PC-3 (cell line): ENCODE measurements around the gene ZNF354B. TPM values are rescaled to one million over a fixed set of nuclear protein-coding genes. Genes with fewer than 3 reads are reported as not detected.

Experiments
- ATAC-seq: fragments of 200-7000 bp; cut with Tn5 transposase; 2 replicates; pipeline ENCODE4 v1.9.1; 2020; ENCODE audit warnings: mild to moderate bottlenecking, moderate library complexity
- BruUV-seq: library from RNA; stranded (reverse); fragments of 400-500 nt; replicated peaks from 2 replicates; lab custom pipeline; 2021; lab: Mats Ljungman, UMichigan
- CTCF ChIA-PET: fragments of 300-600 bp; sonication (Branson Sonifier 250); formaldehyde crosslinking; loops from one replicate; lab custom pipeline; 2022; ENCODE audit warnings: antibody characterized with exemption; lab: Charles Lee
- POLR2A ChIA-PET: fragments of 300-600 bp; sonication (Branson Sonifier 250); formaldehyde crosslinking; loops from one replicate; lab custom pipeline; 2022; ENCODE audit warnings: antibody characterized with exemption; ENCODE audit not compliant: unreplicated experiment; lab: Charles Lee
- DNase-seq: peaks from one replicate; pipeline ENCODE4 v3.0.0-alpha.2; 2015
- H2AFZ ChIP-seq: fragments of 300-600 bp; sonication (generic); 2 replicates; pipeline ENCODE4 v1.6.0; 2016; ENCODE audit warnings: antibody characterized with exemption, low read length
- H3F3A ChIP-seq: fragments of 300-600 bp; sonication (generic); one replicate; pipeline ENCODE4 v1.6.0; 2017; ENCODE audit warnings: antibody characterized with exemption, low read length, control low read depth, mild to moderate bottlenecking; ENCODE audit not compliant: unreplicated experiment
- H3K27ac ChIP-seq: fragments of 300-600 bp; sonication (generic); 2 replicates; pipeline ENCODE4 v1.5.1; 2016; ENCODE audit warnings: mild to moderate bottlenecking, low read length
- H3K27me3 ChIP-seq: fragments of 300-600 bp; sonication (generic); 2 replicates; pipeline ENCODE4 v1.6.1; 2016; ENCODE audit warnings: low read length, mixed read lengths
- H3K36me3 ChIP-seq: fragments of 300-600 bp; sonication (generic); 2 replicates; pipeline ENCODE4 v1.6.1; 2016; ENCODE audit warnings: low read depth, mixed run types, low read length, mixed read lengths
- H3K4me1 ChIP-seq: fragments of 300-600 bp; sonication (generic); 2 replicates; pipeline ENCODE4 v1.5.1; 2016; ENCODE audit warnings: low read length; ENCODE audit not compliant: insufficient read depth
- H3K4me2 ChIP-seq: fragments of 300-600 bp; sonication (generic); 2 replicates; pipeline ENCODE4 v1.6.0; 2016; ENCODE audit warnings: low read length
- H3K4me3 ChIP-seq: fragments of 300-600 bp; sonication (generic); 2 replicates; pipeline ENCODE4 v1.5.1; 2016; ENCODE audit warnings: mild to moderate bottlenecking, low read length, mixed read lengths
- H3K79me2 ChIP-seq: fragments of 300-600 bp; sonication (generic); 2 replicates; pipeline ENCODE4 v1.6.1; 2017; ENCODE audit warnings: low read length, mixed read lengths
- H3K9ac ChIP-seq: fragments of 300-600 bp; sonication (generic); 2 replicates; pipeline ENCODE4 v1.6.0; 2016; ENCODE audit warnings: mild to moderate bottlenecking, low read length
- H3K9me2 ChIP-seq: fragments of 300-600 bp; sonication (generic); replicated peaks from 2 replicates; pipeline ENCODE4 v1.6.1; 2016; ENCODE audit warnings: mixed run types, low read length, mixed read lengths
- H3K9me3 ChIP-seq: fragments of 300-600 bp; sonication (generic); 2 replicates; pipeline ENCODE4 v1.6.1; 2016; ENCODE audit warnings: low read length, mixed read lengths
- H4K20me1 ChIP-seq: fragments of 300-600 bp; sonication (generic); 2 replicates; pipeline ENCODE4 v1.6.1; 2016; ENCODE audit warnings: low read length, mixed read lengths
- EZH2 ChIP-seq: fragments of 300-600 bp; sonication (generic); IDR thresholded peaks from one replicate; pipeline ENCODE4 v1.6.1; 2017; ENCODE audit warnings: antibody characterized with exemption, mild to moderate bottlenecking, low read length; ENCODE audit not compliant: unreplicated experiment
- EZH2phosphoT487 ChIP-seq: fragments of 300-600 bp; sonication (generic); IDR thresholded peaks from 2 replicates; pipeline ENCODE4 v1.6.1; 2018; ENCODE audit warnings: mild to moderate bottlenecking, antibody characterized with exemption, low read length, borderline replicate concordance
- intact Hi-C: fragments of 100-400 bp; cut with micrococcal nuclease; formaldehyde crosslinking; loops from 2 replicates; pipeline ENCODE4 v1.9.0; 2023
- total RNA-seq: library from RNA; depleted of rRNA; stranded (reverse); fragments of >200 nt; gene quantifications from 2 replicates; pipeline ENCODE4 v1.2.3, GENCODE V29; 2014
- TF ChIP-seq, protein P1 (sequence below): fragments of 300-600 bp; sonication (generic); conservative IDR thresholded peaks from 2 replicates; pipeline ENCODE4 v1.5.1; 2017; ENCODE audit warnings: antibody characterized with exemption, low read depth, mild to moderate bottlenecking, low read length

The ZNF354B gene
- total RNA-seq, 1 experiment from 2014 or later = 6.2 TPM

DNA sequence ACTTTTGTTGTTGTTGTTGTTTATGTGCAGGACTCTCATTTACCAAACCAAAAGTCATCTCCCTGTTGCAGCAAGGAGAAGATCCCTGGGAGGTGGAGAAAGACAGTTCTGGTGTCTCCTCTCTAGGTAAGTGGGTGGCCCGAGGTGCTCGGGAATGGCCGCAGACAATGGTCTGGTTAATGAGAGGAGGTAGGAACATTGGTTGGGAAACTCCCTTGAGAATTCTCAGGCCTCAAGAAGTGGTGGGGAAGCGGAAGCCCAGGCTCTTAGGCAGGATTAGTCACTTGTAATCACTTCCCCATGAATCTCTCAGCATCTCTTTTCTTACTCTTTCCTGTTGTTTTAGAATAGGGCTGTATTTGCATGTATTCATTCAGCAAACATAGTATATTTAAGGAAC is 7.2 kb downstream of the ZNF354B start:
- Histone ChIP-seq H3K27ac (no peak overlapping the region), H2AFZ (no peak overlapping the region), H3K4me2 (no peak overlapping the region), H3K9ac (no peak overlapping the region), H3K9me2 (no peaks in the 10 kb centered on the region), H4K20me1 (no peaks in the 10 kb centered on the region), H3K4me3 (no peak overlapping the region), H3K36me3 (peaks cover 81% of the 10 kb centered on the region), H3K79me2 (peaks cover 12% of the 10 kb centered on the region), H3K27me3 (no peaks in the 10 kb centered on the region), H3F3A (no peaks in the 10 kb centered on the region), H3K9me3 (peaks cover 1% of the 10 kb centered on the region; the same call in 1 of the 2 replicates), H3K4me1 (no peaks in the 10 kb centered on the region)
- ChIA-PET CTCF (no interaction called here), POLR2A (no interaction called here)
- no peak for TF ChIP-seq EZH2
- TF ChIP-seq, protein P1, sequence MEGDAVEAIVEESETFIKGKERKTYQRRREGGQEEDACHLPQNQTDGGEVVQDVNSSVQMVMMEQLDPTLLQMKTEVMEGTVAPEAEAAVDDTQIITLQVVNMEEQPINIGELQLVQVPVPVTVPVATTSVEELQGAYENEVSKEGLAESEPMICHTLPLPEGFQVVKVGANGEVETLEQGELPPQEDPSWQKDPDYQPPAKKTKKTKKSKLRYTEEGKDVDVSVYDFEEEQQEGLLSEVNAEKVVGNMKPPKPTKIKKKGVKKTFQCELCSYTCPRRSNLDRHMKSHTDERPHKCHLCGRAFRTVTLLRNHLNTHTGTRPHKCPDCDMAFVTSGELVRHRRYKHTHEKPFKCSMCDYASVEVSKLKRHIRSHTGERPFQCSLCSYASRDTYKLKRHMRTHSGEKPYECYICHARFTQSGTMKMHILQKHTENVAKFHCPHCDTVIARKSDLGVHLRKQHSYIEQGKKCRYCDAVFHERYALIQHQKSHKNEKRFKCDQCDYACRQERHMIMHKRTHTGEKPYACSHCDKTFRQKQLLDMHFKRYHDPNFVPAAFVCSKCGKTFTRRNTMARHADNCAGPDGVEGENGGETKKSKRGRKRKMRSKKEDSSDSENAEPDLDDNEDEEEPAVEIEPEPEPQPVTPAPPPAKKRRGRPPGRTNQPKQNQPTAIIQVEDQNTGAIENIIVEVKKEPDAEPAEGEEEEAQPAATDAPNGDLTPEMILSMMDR = no peak
- TF ChIP-seq EZH2phosphoT487 = no peak
- no peak for DNase-seq
- no TSS peak for BruUV-seq
- intact Hi-C loops = no loop called here
- ATAC-seq = no peak

DNA sequence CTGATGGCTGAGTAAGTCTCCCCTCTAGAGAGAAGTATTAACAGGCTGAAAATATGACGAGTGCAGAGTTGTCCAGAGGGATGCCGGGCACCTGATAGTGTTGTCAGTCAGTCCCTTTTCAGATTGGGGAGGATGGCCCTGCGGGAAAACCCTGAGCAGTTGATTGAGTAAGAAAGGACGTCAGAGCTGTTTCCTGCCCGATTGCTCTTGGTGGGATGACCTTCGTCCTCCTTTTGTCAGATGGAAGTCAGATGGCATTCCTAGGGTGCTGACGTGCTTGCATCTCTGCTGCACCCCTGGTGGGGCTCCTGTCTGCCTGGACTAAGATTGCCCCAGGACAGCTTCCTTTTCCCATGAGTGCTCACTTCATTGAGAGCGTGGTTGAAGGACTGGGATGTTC is 9.8 kb downstream of the ZNF354B start:
- no peak for TF ChIP-seq EZH2phosphoT487
- TF ChIP-seq, protein P1 = no peak
- no peak for TF ChIP-seq EZH2
- BruUV-seq = no TSS peak

GRCh38 chr5:178870411-178870810 is 10.7 kb downstream of the ZNF354B start:
- BruUV-seq = no TSS peak

More for the DNA sequence above, 9.8 kb downstream of the ZNF354B start:
- Histone ChIP-seq H4K20me1 (no peaks in the 10 kb centered on the region), H3K27ac (no peak overlapping the region), H3K4me1 (no peaks in the 10 kb centered on the region), H3K27me3 (no peaks in the 10 kb centered on the region), H3K9me2 (no peaks in the 10 kb centered on the region), H3K9me3 (peaks cover 18% of the 10 kb centered on the region), H3K9ac (no peak overlapping the region), H3K4me3 (no peak overlapping the region), H3K79me2 (no peaks in the 10 kb centered on the region), H3K36me3 (peaks cover 88% of the 10 kb centered on the region), H3F3A (no peaks in the 10 kb centered on the region), H3K4me2 (no peak overlapping the region), H2AFZ (no peak overlapping the region)
- ChIA-PET POLR2A (no interaction called here), CTCF (no interaction called here)
- intact Hi-C loops = no loop called here
- ATAC-seq (no peak), DNase-seq (no peak)

More at GRCh38 chr5:178870411-178870810, 10.7 kb downstream of the ZNF354B start:
- no peak overlapping the region for H3K4me2 ChIP-seq
- H3K4me1 ChIP-seq = no peaks in the 10 kb centered on the region
- DNase-seq (no peak), ATAC-seq (no peak)
- POLR2A ChIA-PET = no interaction called here
- H4K20me1 ChIP-seq = no peaks in the 10 kb centered on the region
- CTCF ChIA-PET = no interaction called here
- H3K9me2 ChIP-seq = no peaks in the 10 kb centered on the region
- H3K4me3 ChIP-seq = no peak overlapping the region
- H2AFZ ChIP-seq = no peak overlapping the region
- no peak for TF ChIP-seq EZH2
- TF ChIP-seq EZH2phosphoT487 = no peak
- TF ChIP-seq, protein P1 = no peak
- H3K27ac ChIP-seq = no peak overlapping the region
- peaks cover 24% of the 10 kb centered on the region for H3K9me3 ChIP-seq
- no peaks in the 10 kb centered on the region for H3K79me2 ChIP-seq
- intact Hi-C loops = no loop called here
- no peaks in the 10 kb centered on the region for H3K27me3 ChIP-seq
- no peaks in the 10 kb centered on the region for H3F3A ChIP-seq
- H3K9ac ChIP-seq = no peak overlapping the region
- peaks cover 90% of the 10 kb centered on the region for H3K36me3 ChIP-seq
